Hepatocyte (in vitro differentiated cells): Measurements from ENCODE around the gene MGARP.

Experiments
- EZH2 ChIP-seq: fragments of 200-600 bp; sonication (generic); IDR thresholded peaks from 2 replicates; pipeline ENCODE4 v1.6.1; 2016; ENCODE audit warnings: antibody characterized with exemption, mild to moderate bottlenecking, borderline replicate concordance
- EZH2phosphoT487 ChIP-seq: fragments of 200-600 bp; sonication (generic); IDR thresholded peaks from one replicate; pipeline ENCODE4 v1.6.1; 2018; ENCODE audit warnings: antibody characterized with exemption, mild to moderate bottlenecking, low read depth, moderate library complexity; ENCODE audit not compliant: unreplicated experiment, severe bottlenecking
- TF ChIP-seq, protein P1 (sequence below): fragments of 200-600 bp; sonication (generic); IDR thresholded peaks from 2 replicates; pipeline ENCODE4 v1.5.1; 2016; ENCODE audit warnings: antibody characterized with exemption, mild to moderate bottlenecking; ENCODE audit not compliant: poor library complexity

GRCh38 chr4:139245590-139245989 lies 34.4 kb downstream of the MGARP start:
- TF ChIP-seq, protein P1, sequence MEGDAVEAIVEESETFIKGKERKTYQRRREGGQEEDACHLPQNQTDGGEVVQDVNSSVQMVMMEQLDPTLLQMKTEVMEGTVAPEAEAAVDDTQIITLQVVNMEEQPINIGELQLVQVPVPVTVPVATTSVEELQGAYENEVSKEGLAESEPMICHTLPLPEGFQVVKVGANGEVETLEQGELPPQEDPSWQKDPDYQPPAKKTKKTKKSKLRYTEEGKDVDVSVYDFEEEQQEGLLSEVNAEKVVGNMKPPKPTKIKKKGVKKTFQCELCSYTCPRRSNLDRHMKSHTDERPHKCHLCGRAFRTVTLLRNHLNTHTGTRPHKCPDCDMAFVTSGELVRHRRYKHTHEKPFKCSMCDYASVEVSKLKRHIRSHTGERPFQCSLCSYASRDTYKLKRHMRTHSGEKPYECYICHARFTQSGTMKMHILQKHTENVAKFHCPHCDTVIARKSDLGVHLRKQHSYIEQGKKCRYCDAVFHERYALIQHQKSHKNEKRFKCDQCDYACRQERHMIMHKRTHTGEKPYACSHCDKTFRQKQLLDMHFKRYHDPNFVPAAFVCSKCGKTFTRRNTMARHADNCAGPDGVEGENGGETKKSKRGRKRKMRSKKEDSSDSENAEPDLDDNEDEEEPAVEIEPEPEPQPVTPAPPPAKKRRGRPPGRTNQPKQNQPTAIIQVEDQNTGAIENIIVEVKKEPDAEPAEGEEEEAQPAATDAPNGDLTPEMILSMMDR: no peak
- TF ChIP-seq EZH2: no peak
- no peak for TF ChIP-seq EZH2phosphoT487
